Immature natural killer cell (primary cell): ENCODE data around the gene PRDX1. TPM values are rescaled to one million over a fixed set of nuclear protein-coding genes. Genes with fewer than 3 reads are reported as not detected.

Source experiments
- DNase-seq, 3 donors: peaks; one replicate each; pipeline ENCODE4 v3.0.0; 2022; ENCODE audit warnings: mixed read lengths in 1 of 3
- H3K27ac Mint-ChIP-seq, 6 donors: one replicate each; pipeline ENCODE4 v1.8.0; 2020; ENCODE audit warnings: mixed read lengths in 6 of 6, mild to moderate bottlenecking in 5 of 6, inconsistent platforms in 4 of 6, moderate library complexity in 3 of 6
- H3K27me3 Mint-ChIP-seq, 3 donors: one replicate each; pipeline ENCODE4 v1.8.0; 2020 to 2021; ENCODE audit warnings: low read depth in 3 of 3, mild to moderate bottlenecking in 3 of 3, mixed read lengths in 3 of 3, moderate library complexity in 3 of 3, inconsistent platforms in 1 of 3
- H3K36me3 Mint-ChIP-seq, 3 donors: one replicate each; pipeline ENCODE4 v1.8.0; 2020; ENCODE audit warnings: mixed read lengths in 3 of 3, inconsistent platforms in 2 of 3, mild to moderate bottlenecking in 2 of 3
- H3K4me1 Mint-ChIP-seq, 2 donors: one replicate each; pipeline ENCODE4 v1.8.0; 2020; ENCODE audit warnings: inconsistent platforms in 2 of 2, mild to moderate bottlenecking in 2 of 2, mixed read lengths in 2 of 2, moderate library complexity in 1 of 2
- H3K4me3 Mint-ChIP-seq, 5 donors: one replicate each; pipeline ENCODE4 v1.8.0; 2020; ENCODE audit warnings: mild to moderate bottlenecking in 5 of 5, mixed read lengths in 5 of 5, inconsistent platforms in 3 of 5, moderate library complexity in 3 of 5
- H3K9me3 Mint-ChIP-seq, 6 donors: one replicate each; pipeline ENCODE4 v1.8.0; 2020; ENCODE audit warnings: mild to moderate bottlenecking in 6 of 6, mixed read lengths in 6 of 6, inconsistent platforms in 4 of 6, moderate library complexity in 3 of 6
- polyA plus RNA-seq, 3 donors: library from polyadenylated mRNA; unstranded; fragments of 300-500 nt; fragmentation: Illumina TruSeq; gene quantifications; one replicate each; pipeline ENCODE4 v1.2.3, GENCODE V29; 2021

Gene PRDX1
- polyA plus RNA-seq, 3 donors from 2014 or later, result 84.0 to 112 (median 112) TPM

DNA sequence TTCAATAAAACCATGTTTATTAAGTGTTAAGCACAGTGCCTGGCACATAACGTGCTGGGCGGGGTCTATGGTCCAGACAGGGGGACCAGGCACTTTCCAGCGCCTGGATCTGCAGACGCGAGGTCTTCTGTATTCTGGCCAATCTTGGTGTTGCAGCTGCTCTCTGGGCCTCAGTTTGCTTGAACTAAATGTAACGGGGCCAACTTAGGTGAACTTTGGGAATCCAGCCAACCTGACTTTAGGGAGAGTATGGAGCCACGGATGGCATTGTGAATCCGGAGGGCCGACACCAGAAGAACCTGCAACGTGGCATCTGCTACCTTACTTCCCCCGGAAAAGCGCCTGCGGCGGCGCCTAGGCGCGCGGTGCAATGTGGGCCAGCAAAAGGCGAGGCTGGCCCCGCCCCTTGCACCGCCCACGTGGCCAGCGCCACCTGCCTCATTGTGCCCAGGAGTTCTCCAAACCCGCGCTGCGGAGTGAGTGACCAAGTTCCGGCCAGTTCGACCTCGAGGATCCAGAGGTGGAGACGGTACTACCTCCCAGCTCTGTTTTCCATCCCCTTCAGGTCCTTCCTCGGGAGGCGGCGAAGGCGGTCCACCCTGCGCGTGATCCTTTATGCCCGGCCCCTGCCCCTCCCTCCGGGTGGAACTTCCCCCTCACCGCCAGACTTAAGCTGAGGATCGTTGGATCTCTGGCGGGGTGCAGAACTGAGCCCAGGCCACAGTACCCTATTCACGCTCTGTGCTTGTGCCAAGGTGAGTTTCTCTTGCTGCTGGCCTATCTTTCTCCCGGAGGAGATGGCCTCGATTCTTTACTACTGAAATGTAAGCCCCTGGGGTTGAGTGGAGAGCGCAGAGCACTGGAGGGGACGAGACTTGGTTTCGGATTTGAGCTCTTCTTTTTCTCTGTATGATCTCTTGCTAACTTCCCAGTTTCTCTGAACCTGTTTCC, 29.0 kb upstream of the PRDX1 start, which contains the start of gene AKR1A1:
Gene AKR1A1 (plus strand): TSS at position 426 of the 951 bp plus-strand sequence. CDS start 10,969 bp downstream, outside the sequence.
- peaks cover 2 to 6% (median 3%) of the 10 kb centered on the region in 3 donors for H3K27me3 Mint-ChIP-seq
- H3K9me3 Mint-ChIP-seq, result no peaks in the 10 kb centered on the region
- peak; percentile 81 to 83 (median 83) for DNase-seq
- H3K27ac Mint-ChIP-seq, result peak within 1 kb of the TSS; percentile 90 to 98 (median 97)
- peak within 1 kb of the TSS; percentile 97 to 100 (median 98) for H3K4me3 Mint-ChIP-seq
- H3K4me1 Mint-ChIP-seq, result peaks cover 22 to 26% of the 10 kb centered on the region in 2 donors
- H3K36me3 Mint-ChIP-seq, result peaks cover 0 to 4% (median 0%) of the 10 kb centered on the region in 3 donors

DNA sequence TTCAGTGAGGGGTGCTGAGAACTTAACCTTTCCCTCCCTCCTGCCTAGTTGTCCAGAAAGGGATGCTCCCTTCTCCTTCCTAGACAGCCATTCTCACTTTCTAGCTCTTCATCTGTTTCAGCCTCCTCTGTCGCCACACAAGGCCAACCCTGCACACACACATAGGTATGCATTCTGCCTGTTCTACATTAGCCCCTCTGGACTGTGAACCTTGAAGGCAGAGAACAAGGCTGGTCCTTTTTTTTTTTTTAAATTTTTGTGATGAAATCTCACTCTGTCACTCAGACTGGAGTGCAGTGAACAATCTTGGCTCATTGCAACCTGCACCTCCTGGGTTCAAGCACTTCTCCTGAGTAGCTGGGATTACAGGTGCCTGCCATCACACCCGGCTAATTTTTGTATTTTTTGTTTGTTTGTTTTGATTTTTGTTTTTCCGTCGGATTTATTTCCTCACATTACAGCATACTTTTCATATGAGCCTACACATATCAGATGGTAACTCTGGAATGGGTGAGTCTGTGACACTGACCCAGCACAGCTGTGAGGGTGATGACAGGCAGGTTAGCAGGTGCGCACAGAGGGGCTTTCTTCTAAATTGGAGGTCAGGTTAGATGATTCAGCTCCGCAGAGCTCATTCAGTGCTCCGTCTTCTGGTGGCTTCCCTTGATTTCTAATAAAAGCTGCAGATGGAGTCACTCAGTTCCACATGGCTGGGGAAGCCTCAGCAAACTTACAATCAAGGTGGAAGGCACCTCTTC, 24.0 kb upstream of the PRDX1 start:
- no peak overlapping the region for H3K4me3 Mint-ChIP-seq
- peak overlapping the region in 4 of 6 donors; percentile 42 to 77 (median 67) for H3K27ac Mint-ChIP-seq
- no peak for DNase-seq
- H3K9me3 Mint-ChIP-seq, result no peaks in the 10 kb centered on the region
- H3K27me3 Mint-ChIP-seq, result peaks cover 4 to 17% (median 8%) of the 10 kb centered on the region in 3 donors
- no peaks in the 10 kb centered on the region for H3K36me3 Mint-ChIP-seq
- peaks cover 23 to 29% of the 10 kb centered on the region in 2 donors for H3K4me1 Mint-ChIP-seq

DNA sequence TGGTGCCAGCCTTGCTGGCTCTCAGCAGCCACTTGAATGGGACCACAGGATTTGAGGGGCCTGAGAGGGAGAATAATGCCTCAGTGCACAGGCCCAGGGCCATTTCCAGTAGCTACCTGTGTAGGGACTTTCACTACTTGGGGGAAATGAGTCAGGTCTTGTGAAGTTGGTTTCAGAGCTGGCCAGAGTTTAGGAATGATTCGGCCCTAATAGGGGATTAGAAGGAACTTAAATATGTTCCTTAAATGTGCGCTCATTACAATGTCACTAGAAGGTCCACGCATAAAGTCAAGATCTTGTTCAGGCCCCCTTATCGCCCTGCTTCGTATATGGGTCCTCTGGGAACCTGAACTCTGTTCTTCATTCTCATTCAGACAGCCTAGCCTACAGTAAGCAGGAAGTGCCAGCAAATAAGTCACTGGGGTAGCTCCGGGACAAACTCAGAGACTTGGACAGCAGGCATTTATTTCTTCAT, 23.4 kb upstream of the PRDX1 start:
- H3K4me3 Mint-ChIP-seq, result no peak overlapping the region
- H3K27ac Mint-ChIP-seq, result peak overlapping the region in 4 of 6 donors; percentile 55 to 77 (median 67)
- peaks cover 2 to 20% (median 6%) of the 10 kb centered on the region in 3 donors for H3K27me3 Mint-ChIP-seq
- no peak for DNase-seq
- no peaks in the 10 kb centered on the region for H3K9me3 Mint-ChIP-seq
- peaks cover 17 to 23% of the 10 kb centered on the region in 2 donors for H3K4me1 Mint-ChIP-seq
- no peaks in the 10 kb centered on the region for H3K36me3 Mint-ChIP-seq

DNA sequence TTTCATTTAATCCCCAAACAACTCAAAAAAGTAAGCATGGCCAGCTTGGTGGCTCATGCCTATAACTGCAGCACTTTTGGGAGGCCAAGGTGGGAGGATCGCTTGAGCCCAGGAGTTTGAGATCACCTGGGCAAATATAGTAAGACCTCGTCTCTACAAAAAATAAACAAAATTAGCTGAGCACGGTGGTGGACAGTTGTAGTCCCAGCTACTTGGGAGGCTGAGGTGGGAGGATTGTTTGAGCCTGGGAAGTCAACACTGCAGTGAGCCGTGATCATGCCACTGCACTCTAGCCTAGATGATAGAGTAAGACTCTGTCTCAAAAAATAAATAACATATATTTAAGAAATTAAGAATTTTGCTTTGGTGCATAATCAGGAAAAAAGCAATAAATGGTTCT, 22.8 kb upstream of the PRDX1 start:
- H3K27me3 Mint-ChIP-seq, result peaks cover 2 to 22% (median 6%) of the 10 kb centered on the region in 3 donors
- peak overlapping the region in 4 of 6 donors; percentile 37 to 77 (median 68) for H3K27ac Mint-ChIP-seq
- H3K36me3 Mint-ChIP-seq, result no peaks in the 10 kb centered on the region
- peaks cover 17 to 23% of the 10 kb centered on the region in 2 donors for H3K4me1 Mint-ChIP-seq
- no peak for DNase-seq
- no peak overlapping the region for H3K4me3 Mint-ChIP-seq
- H3K9me3 Mint-ChIP-seq, result no peaks in the 10 kb centered on the region

DNA sequence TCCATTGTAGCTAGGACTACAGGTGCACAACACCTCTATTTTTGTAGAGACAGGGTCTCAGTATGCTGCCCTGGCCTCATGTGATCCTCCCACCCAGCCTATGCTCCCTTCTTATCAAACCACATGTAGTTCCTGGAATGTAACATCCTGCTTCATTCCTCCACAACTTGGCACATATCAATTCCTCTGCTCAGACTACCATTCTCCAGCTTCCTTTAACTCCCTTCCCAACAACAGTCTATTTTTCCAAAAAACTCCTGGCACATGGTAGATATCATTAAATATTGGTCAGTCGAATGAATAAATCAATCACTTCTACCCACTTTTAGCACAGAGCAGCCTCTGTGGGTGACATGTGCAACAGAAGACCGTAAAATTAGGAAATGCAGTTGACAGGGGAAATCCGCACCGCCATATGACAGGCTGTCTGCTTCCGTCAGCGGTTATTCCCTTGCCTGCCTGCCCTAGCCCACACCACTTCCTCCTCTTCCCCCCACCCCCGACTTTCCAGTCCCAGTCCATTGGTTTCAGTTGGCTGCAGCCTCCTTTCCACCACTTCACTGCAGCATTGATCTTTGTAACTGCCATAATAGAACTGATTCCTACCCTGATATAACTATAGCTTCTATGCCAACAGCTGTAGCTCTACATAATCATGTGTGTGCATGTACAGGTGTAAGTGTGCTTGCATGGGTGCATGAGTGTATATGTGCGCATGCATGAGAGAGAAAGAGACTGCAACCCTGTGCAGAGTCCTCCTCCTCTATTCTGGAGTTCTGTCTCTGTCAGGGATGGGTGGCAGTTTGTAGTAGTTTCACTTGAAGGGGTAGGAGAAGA, 22.1 kb upstream of the PRDX1 start:
- H3K4me1 Mint-ChIP-seq, result peaks cover 17 to 23% of the 10 kb centered on the region in 2 donors
- peaks cover 2 to 22% (median 6%) of the 10 kb centered on the region in 3 donors for H3K27me3 Mint-ChIP-seq
- peak overlapping the region; percentile 38 to 70 (median 63) for H3K4me3 Mint-ChIP-seq
- peak overlapping the region; percentile 32 to 89 (median 78) for H3K27ac Mint-ChIP-seq
- no peaks in the 10 kb centered on the region for H3K9me3 Mint-ChIP-seq
- no peaks in the 10 kb centered on the region for H3K36me3 Mint-ChIP-seq
- DNase-seq, result peak; percentile 71 to 76 (median 74)

DNA sequence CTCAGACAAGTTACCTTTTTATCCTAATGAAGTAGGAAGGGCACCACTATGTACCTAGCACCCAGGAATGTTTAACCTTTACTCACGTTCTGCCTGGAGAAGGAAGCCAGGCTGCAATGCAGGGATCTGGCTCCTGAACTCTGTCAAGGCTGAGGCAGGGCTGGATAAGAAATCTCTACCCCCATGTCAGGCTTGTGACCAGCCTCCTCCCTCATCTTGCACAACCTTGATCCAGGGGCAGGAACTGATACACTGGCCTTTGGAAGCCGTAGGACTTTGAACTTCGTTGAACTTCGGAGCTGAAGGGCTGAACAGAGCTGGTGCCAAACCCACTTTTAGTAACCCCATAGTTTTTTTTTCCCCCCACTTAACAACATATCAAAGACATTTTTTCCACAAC, 20.9 kb upstream of the PRDX1 start:
- Mint-ChIP-seq H3K36me3 (no peaks in the 10 kb centered on the region), H3K27ac (peak overlapping the region in 2 of 6 donors; percentile 36 to 55), H3K4me3 (peak overlapping the region in 1 of 5 donors; percentile 25), H3K9me3 (no peaks in the 10 kb centered on the region), H3K27me3 (peaks cover 2 to 22% (median 6%) of the 10 kb centered on the region in 3 donors), H3K4me1 (peaks cover 17 to 23% of the 10 kb centered on the region in 2 donors)
- no peak for DNase-seq

DNA sequence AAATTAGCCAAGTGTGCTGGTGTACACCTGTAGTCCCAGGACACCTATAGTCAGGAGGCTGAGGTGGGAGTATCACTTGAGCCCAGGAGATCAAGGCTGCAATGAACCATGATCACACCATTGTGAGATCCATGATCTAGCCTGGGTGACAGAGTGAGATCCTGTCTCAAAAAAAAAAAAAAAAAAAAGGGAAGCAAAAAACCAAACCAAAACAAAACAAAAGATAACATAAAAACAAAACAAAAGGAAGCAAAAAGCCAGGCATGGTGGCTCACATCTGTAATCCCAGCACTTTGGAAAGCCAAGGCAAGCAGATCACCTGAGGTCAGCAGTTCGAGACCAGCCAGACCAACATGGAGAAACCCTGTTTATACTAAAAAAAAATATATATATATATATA, 19.5 kb upstream of the PRDX1 start:
- Mint-ChIP-seq H3K4me1 (peaks cover 17 to 23% of the 10 kb centered on the region in 2 donors), H3K36me3 (no peaks in the 10 kb centered on the region), H3K4me3 (no peak overlapping the region), H3K9me3 (no peaks in the 10 kb centered on the region), H3K27ac (no peak overlapping the region), H3K27me3 (peaks cover 0 to 22% (median 8%) of the 10 kb centered on the region in 3 donors)
- no peak for DNase-seq

DNA sequence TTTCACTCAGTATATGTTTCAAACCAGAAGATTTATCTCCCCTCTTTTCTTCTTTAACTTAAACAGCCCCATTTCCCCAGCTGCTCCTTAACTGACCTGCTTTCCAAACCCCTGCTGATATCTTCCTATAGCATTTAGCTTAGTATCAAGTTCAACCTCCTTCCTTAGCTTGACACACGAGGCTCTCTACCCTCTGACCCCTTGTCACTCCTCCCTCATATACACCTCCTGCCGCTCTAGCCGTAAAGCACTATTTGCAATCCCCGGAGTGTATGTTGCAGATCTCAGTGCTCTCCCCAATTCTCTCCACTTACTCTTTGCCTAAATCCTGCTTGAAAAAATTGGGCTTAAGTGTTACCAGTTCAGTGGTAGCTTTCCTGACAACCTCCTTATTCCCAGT, 15.2 kb upstream of the PRDX1 start:
- H3K9me3 Mint-ChIP-seq, result no peaks in the 10 kb centered on the region
- H3K4me3 Mint-ChIP-seq, result no peak overlapping the region
- H3K36me3 Mint-ChIP-seq, result no peaks in the 10 kb centered on the region
- peaks cover under 1 to 13% (median 9%) of the 10 kb centered on the region in 3 donors for H3K27me3 Mint-ChIP-seq
- no peaks in the 10 kb centered on the region for H3K4me1 Mint-ChIP-seq
- DNase-seq, result no peak
- no peak overlapping the region for H3K27ac Mint-ChIP-seq

DNA sequence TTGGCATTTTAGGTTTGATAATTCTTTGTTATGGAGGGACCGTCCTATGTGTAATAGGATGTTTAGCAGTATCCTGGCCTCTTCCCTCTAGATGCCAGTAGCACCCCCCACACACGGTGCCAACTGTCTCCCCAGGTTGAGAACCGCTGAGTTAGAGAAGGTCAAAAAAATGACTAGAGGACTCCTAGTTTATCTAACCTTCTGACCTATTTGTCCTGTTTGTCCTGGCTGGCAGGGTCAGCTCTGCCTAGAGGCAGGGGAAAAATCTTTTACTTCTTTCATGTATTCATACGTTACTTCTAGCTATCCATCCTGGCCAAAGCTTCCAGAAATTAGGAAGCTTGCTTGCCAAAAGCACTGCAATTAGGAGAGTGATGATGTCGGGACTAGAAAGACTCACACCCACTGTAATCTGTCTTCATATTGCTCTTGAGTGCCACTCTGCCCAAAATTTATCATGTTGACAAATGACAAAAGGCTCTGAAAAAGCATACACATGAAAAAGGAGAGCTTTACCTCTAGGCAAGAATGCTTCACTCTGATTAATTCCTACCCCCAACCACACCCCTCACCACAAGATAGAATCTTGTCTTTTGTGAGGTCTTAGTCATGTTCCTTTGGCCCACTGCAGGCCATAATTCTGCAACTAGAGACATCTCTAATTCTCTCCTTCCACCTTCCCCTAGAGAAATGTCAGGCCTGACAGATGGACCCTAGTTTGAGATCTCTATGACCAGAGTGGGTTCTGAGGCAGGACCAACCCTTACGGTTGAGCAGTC, 14.5 kb upstream of the PRDX1 start:
- Mint-ChIP-seq H3K9me3 (no peaks in the 10 kb centered on the region), H3K36me3 (peaks cover 0 to 3% (median 0%) of the 10 kb centered on the region in 3 donors), H3K27me3 (peaks cover 3 to 12% (median 8%) of the 10 kb centered on the region in 3 donors), H3K4me1 (no peaks in the 10 kb centered on the region), H3K4me3 (no peak overlapping the region), H3K27ac (no peak overlapping the region)
- DNase-seq, result no peak

DNA sequence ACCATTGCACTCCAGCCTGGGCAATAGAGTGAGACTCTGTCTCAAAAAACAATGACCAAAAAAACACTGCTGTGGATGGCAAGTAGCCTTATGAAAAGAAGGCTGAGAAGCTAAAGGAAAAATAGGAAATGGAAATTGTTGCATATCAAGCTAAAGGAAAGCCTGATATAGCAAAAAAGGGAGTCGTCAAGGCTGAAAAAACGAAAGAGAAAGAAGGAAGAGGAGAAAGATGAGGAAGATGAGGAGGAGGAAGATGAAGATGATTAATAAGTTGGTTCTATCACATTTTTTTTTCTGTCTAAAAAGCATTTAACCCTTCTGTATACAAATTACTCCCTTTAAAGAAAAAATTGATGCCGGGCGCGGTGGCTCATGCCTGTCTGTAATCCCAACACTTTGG, 10.2 kb upstream of the PRDX1 start:
- H3K27me3 Mint-ChIP-seq, result peaks cover 3 to 7% (median 3%) of the 10 kb centered on the region in 3 donors
- H3K9me3 Mint-ChIP-seq, result no peaks in the 10 kb centered on the region
- H3K4me3 Mint-ChIP-seq, result no peak overlapping the region
- H3K27ac Mint-ChIP-seq, result no peak overlapping the region
- H3K36me3 Mint-ChIP-seq, result peaks cover 0 to 3% (median 0%) of the 10 kb centered on the region in 3 donors
- no peak for DNase-seq
- no peaks in the 10 kb centered on the region for H3K4me1 Mint-ChIP-seq

DNA sequence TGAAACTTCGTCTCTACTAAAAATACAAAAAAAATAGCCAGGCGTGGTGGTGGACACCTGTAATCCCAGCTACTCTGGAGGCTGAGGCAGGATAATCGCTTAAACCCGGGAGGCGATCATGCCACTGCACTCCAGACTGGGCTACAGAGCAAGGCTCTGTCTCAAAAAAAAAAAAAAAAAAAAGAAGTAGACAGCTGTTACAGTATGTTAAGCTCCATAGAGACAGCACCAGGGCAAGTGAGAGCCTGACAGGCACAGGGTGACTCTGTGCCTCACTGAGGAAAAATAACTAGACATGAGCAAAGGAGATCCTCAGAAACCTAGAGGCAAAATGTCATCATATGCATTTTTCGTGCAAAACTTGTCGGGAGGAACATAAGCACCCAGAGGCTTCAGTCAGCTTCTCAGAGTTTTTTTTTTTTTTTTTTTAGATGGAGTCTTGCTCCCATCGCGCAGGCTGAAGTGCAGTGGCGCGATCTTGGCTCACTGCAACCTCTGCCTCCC, 9.0 kb upstream of the PRDX1 start:
- Mint-ChIP-seq H3K4me1 (no peaks in the 10 kb centered on the region), H3K27me3 (peaks cover 0 to 7% (median 4%) of the 10 kb centered on the region in 3 donors), H3K36me3 (peaks cover 0 to 3% (median 0%) of the 10 kb centered on the region in 3 donors), H3K27ac (no peak overlapping the region), H3K4me3 (no peak overlapping the region), H3K9me3 (no peaks in the 10 kb centered on the region)
- DNase-seq, result no peak

DNA sequence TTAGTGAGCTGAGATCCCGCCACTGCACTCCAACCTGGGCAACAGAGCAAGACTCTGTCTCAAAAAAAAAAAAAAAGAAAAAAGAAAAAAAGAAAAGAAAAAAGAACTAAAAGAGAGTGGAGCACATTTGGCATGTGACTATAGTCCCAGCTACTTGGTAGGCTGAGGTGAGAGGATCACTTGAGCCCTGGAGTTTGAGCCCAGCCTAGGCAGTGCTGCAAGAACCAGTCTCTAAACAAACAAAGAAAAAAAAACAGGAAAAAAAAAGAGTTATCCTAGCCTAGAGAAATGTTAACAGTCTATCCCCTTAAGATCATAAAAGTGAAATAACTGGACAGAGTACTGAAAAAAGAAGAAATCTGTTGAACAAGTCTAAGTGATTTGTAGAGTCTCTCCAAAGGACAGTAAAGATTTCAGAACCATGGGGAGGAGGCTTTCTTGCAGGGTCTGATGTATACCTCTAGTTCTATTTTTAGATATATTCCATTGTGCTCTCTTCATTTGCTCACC, 4.5 kb upstream of the PRDX1 start:
- peaks cover 0 to under 1% (median 0%) of the 10 kb centered on the region in 3 donors for H3K36me3 Mint-ChIP-seq
- H3K4me3 Mint-ChIP-seq, result no peak overlapping the region

More for the DNA sequence above, 4.5 kb upstream of the PRDX1 start:
- peaks cover 7 to 12% (median 8%) of the 10 kb centered on the region in 3 donors for H3K27me3 Mint-ChIP-seq
- no peak overlapping the region for H3K27ac Mint-ChIP-seq
- peaks cover 13 to 16% of the 10 kb centered on the region in 2 donors for H3K4me1 Mint-ChIP-seq
- H3K9me3 Mint-ChIP-seq, result no peaks in the 10 kb centered on the region
- DNase-seq, result no peak
